ENCODE results near the gene PRKX. TPM values are rescaled to one million over a fixed set of nuclear protein-coding genes. Genes with fewer than 3 reads are reported as not detected.
A peak's percentile ranks its signal among the peaks of the same experiment; 100 is the strongest.
"Not testable (repeated sequence)": the region's sequence is repeated elsewhere in the genome, so short reads cannot be mapped to it uniquely, and the experiment has no call there.

The PRKX gene
- total RNA-seq (ENCODE audit: insufficient read depth, low replicate concordance) = 78.0 TPM

GRCh38 chrX:3713225-3713936 lies at the start of gene PRKX:
Gene PRKX (minus strand): TSS chrX:3713649. CDS start chrX:3713253, 396 bp downstream.
- peak; percentile 54 for DNase-seq (ENCODE audit: low spot score)

DNA sequence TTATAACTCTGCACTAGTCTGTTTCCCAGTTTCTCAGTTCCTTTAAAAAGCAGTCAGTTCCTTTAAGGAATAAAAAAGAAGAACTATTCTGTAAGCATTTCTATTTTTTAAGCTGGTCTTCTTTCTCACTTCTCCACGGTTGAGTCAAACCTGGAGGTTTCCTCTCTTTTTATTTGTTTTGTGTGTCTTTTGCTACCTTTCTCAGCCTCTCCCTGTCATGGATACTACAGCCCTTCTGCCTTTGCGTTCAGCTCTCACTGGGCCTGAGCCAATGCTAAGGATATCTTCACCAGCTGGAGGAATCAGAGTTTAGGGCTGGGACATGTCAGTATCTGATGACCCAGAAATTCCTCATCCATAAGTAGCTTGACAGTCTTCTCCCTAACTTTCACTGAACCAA lies 49.7 kb upstream of the PRKX start:
- no peak for DNase-seq (ENCODE audit: low spot score)

DNA sequence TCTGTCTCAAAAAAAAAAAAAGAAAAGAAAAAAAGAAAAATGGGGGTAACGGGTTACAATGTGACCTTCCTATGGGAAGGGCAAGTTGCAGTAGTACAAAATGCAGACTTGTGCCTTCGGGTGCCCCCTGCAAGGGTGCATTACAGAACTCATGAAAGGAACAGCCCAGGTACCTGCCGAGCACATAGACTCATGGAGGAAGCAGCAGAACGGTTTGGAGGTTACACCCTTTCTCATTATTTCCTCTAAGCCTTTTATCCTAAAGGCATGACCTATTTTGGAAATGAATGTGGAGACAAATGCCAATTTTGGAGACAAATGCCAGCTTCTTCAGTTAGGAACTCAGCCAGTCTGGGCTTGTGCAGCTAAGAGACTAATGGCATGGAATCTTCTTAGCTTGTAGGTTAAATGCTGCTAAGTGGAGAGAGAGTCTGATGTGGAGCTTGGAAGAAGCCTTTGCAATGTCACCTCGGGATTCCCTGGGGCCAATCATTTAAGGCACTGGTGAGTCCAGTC lies 44.1 kb upstream of the PRKX start:
- DNase-seq (ENCODE audit: low spot score) = peak; percentile 18

DNA sequence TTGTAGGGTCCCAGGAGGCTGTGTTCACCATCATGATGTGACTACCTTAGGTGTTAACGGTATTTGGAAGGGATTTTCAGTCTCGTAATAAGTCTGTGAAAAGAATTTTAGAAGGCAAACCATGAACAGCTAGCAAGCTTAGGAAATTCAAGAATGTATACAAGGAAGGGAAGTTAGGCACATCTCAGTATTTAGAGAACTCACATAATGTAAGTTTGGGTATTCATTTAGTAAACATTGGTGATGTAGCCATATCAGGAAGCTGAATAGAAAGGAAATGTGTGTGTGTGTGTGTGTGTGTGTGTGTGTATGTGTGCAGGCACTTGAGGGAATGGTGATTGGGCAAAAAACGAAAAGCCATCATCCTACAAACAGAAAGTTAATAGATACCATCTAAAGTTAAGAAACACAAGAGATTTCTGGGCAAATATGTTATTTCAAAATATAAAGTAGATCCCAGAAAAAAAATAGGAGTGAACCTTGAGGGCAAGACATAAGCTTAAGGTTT lies 34.7 kb upstream of the PRKX start:
- no peak for DNase-seq (ENCODE audit: low spot score)

DNA sequence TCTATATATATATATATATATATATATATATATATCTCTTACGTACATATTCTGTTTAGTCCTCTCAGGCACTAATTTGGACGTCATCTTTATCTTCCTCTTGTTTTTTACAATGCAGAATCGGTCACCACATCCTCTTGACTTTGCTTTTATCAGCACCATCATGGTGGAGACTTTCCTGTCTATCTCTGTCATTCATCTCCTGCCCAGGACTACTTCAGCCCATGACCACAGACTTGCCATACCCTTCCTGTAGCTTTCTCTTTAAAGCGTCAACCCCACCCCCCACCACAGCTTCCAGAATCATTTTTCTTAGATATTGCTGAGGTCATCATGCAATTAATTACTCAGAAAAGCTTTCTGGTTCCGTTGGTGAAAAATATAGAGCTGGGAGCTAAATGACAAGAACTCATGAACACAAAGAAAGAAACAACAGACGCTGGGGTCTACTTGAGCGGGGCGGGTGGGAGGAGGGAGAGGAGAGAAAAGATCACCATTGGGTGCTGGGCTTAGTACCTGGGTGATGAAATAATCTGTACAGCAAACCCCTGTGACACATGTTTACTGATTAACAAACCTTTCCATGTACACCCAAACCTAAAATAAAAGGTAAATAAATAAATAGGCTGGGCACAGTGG lies 30.5 kb upstream of the PRKX start:
- DNase-seq (ENCODE audit: low spot score) = no peak

DNA sequence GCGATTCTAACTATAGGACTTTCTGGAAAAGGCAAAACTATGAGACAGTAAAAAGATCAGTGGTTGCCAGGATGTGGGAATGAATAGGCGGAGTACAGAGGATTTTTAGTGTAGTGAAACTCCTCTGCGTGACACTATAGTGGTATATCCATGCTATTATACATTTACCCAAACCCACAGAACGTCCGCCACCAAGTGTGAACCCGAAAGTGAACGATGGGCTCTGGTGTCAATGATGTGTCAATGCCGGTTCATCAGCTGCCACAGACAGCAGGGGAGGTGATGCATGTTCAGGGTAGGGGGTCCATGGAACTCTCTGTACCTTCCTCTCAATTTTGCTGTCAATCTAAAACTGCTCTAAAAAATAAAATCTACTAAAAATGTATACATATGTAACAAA lies 27.5 kb upstream of the PRKX start:
- not testable (repeated sequence) for DNase-seq (ENCODE audit: low spot score)

DNA sequence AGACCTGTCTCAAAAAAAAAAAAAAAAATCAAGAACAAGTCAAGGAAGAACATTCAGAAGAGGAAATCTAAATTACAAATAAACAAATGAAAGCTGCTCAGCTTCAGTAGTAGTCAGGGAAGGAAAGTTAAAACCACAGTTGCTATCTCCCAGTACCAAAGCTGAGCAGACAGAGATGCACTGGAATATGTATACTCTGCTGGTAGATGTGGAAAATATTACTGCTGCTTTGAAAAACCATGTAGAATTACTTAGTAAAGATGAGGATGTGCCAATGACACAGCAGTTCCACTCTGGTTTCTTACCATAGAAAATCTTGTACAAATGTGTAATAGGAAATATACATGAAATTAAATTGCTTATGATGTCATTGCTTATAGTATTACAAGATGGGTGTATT lies 25.1 kb upstream of the PRKX start:
- DNase-seq (ENCODE audit: low spot score) = no peak

- not testable (repeated sequence) for DNase-seq (ENCODE audit: low spot score)
Observed at GRCh38 chrX:3736536-3736935, 23.1 kb upstream of the PRKX start.

DNA sequence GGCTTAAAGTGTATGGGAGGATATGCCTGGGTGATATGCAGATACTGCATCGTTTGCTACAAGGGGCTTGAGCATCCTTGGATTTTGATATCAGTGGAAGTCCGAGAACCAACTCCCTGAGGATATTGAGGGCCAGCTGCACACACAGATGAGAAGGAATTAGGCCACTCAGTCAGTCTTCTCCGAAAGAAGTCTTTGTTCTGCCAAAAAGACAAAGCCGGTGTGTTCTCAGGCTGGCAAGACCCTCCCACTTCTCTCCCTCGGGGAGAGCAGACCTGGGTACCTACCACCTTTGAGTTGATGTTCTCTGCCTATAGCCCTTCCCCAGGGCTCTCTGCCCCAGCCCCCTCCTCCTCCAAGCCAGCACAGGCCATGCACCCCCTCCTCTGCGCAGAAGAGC lies 22.4 kb upstream of the PRKX start:
- not testable (repeated sequence) for DNase-seq (ENCODE audit: low spot score)

DNA sequence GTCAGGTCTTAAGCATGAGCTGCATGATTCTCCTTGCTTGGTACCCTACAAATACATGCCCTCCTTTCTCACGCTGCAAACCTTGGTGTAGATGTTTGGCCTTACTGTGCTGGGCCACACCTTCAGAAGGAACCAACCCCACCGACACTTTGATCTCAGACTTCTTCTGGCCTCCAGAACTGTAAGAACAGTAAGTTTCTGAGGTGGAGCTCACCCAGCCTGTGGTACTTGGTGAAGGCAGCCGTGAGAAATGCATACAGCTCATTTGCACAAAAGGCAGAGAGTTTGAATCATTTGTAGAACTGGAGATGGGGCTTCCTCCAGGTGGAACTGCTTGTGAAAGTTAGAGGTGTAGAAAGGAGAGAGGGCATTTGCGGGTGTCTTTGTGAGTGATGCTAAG lies 21.0 kb upstream of the PRKX start:
- not testable (repeated sequence) for DNase-seq (ENCODE audit: low spot score)

DNA sequence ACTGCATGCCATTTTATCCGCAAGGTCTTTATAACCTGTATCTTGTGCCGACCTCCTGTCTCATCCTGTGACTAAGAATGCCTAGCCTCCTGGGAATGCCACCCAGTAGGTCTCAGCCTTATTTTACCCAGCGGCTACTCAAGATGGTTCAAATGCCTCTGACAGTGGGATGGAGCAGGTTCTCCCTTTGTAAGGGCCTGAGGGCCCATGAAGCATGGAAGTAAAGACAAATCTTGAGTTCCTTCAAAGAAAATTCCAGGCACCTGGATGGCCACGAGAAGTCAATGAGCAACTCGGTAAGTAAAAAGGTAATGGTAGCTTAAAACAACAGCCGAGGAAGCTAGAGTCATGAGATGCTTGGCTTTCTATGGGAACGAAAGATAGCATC lies 19.6 kb upstream of the PRKX start:
- DNase-seq (ENCODE audit: low spot score) = no peak

DNA sequence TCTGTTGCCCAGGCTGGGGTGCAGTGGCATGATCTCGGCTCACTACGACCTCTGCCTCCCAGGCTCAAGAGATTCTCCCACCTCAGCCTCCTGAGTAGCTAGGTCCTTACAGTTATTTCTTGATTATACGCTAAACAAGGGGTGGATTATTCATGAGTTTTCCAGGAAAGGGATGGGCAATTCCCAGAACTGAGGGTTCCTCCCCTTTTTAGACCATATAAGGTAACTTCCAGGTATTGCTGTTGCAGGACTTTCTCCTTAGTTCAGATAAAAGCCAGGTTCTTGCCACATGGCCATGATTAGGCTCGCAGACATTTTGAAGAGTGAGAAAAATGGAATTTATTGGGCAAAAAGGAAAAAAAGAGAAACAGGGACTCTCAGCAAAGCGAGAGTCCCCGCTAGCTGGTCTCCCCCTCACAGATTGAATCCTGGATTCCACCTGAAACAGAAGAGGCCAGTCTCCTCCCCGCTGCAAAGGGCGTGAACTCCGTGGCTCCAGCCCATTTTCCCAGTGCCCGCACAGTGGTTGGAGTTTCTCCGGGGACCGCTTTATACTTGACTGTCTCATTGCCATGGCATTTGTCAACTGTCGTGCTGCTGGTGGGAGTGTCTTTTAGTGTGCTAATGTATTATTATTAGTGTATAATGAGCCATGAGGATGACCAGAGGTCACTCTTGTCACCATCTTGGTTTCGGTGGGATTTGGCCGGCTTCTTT lies 19.0 kb upstream of the PRKX start:
- not testable (repeated sequence) for DNase-seq (ENCODE audit: low spot score)

GRCh38 chrX:3728454-3728853 lies 15.0 kb upstream of the PRKX start:
- no peak for DNase-seq (ENCODE audit: low spot score)

DNA sequence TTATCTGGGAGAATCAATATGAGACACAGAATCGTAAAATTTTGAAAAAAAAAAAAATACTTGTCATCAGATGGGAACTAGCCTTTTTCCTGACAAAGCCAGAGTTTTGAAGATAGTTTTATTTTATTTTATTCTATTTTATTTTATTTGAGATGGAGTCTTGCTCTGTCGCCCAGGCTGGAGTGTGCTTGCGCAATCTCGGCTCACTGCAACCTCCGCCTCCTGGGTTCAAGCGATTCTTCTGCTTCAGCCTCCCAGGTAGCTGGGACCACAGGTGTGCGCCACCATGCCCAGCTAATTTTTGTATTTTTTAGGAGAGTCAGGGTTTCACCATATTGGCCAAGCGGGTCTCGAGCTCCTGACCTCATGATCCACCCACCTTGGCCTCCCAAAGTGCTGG lies 10.0 kb upstream of the PRKX start:
- DNase-seq (ENCODE audit: low spot score) = not testable (repeated sequence)

DNA sequence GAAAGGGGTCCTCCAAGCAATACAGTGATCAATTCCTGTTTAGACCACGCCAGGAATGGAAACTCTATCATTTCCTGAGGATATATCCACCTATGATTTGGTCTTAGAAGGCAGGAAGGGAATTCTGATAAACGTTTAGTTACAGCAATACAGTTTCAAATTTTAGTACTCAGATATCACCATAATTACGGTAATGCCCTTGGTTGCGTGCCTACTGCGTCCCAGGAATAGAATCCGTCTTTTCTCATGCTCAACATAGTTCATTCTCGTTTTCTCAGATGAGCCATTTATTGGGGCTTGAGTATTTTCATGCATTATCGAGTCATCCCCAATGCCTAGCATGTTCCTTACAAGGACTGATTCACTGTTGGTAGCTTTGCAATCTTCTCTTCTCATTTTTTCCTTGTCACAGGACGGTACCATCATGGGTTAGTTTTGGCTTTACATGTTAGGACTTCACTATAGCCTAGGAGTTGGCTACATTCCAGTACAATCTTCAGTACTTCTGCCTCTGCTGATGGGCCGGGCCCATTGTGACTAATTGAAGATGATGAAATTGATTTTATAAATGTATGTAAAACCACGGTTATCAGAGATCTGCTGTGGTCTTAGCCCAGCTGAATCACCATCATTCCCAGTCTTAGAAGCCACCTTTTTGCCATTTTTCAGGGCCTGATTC lies 4.4 kb upstream of the PRKX start:
- no peak for DNase-seq (ENCODE audit: low spot score)

DNA sequence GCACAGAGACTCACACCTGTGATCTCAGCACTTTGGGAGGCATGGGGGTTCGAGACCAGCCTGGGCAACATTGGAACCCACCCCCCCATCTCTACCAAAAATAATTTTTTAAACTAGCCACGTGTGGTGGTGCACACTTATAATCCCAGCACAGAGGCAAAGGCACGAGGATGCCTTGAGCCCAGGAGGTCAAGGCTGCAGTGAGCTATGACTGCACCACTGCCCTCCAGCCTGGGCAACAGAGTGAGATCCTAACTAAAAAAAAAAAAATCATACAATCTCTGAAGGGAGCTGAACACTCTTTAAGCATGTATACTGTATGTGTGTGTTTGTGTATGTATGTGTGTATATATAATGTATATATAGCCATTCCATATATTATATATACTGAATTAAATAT lies 2.5 kb upstream of the PRKX start:
- no peak for DNase-seq (ENCODE audit: low spot score)

DNA sequence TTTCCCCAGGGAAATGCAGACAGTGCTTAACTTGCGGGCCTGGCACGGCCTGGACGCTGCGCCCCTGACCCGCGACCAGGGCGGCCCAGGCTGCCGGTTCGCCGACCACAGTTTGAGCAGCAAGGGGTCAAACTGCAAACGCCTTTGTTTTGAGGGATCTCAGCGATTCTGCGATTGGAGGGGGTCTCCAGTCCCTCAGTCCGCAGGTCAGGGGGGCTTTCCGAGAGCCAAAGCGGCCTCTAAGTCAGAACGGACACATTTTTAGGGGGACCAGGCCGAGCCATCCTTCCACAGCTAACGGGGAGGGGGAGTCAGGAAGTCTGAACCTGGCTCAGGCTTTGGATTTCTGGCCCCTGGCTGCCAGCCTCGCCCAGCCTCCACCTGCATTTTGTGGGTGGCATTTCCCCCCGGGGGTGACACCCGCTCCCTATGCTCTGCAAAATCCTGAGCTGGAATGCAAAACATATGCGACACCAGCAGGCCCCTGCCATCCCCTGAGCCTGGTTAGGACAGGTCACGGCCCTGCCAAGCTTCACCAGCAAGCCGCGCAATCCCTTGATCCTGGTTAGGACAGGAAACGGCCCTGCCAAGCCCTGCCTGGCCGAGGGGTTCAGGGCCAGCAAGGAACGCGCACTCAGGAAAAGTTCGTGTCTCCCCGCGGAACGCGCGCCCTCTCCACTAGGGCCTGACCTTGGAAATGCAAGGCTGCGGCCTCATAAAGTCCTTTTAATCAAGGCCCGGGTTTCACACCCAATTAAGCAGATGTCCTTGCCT lies 1.4 kb upstream of the PRKX start:
- DNase-seq (ENCODE audit: low spot score) = not testable (repeated sequence)

GRCh38 chrX:3713937-3714434 lies 537 bp upstream of the PRKX start:
- no peak for DNase-seq (ENCODE audit: low spot score)

DNA sequence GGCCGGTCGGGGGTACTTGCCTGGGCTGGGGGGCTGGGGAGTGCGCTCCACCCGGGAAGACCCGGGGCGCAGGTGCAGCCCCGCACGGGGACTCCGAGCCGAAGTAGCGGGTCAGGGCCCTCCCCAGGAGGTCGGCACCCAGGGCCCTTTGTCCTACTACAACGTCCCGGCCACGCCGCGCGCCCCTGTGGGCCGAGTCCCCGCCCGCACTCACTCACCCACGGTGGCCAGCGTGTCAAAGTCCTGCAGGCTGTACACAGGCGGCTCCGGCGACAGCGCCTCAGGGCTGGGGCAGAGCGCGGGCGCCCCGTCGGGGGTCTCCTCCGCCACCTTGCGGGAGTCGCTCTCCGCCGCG lies 602 bp downstream of the PRKX start:
- no peak for DNase-seq (ENCODE audit: low spot score)

- no peak for DNase-seq (ENCODE audit: low spot score)
Observed at GRCh38 chrX:3712051-3712869, 1.2 kb downstream of the PRKX start.

All from umbilical cord (tissue), 2 donors.